Epithelial cell of prostate (primary cell): ENCODE measurements around the gene TRIM66.

Experiments used
- DNase-seq: peaks from one replicate; pipeline ENCODE4 v3.0.0-alpha.2; 2011; ENCODE audit warnings: low read depth, low spot score
- H3K27ac ChIP-seq: fragments of 450-650 bp; 2 replicates; pipeline ENCODE4 v1.5.1; 2017; ENCODE audit warnings: mild to moderate bottlenecking

Gene TRIM66

GRCh38 chr11:8714622-8715225 lies 32.3 kb upstream of the TRIM66 start:
- DNase-seq, result no peak
- no peak overlapping the region for H3K27ac ChIP-seq

DNA sequence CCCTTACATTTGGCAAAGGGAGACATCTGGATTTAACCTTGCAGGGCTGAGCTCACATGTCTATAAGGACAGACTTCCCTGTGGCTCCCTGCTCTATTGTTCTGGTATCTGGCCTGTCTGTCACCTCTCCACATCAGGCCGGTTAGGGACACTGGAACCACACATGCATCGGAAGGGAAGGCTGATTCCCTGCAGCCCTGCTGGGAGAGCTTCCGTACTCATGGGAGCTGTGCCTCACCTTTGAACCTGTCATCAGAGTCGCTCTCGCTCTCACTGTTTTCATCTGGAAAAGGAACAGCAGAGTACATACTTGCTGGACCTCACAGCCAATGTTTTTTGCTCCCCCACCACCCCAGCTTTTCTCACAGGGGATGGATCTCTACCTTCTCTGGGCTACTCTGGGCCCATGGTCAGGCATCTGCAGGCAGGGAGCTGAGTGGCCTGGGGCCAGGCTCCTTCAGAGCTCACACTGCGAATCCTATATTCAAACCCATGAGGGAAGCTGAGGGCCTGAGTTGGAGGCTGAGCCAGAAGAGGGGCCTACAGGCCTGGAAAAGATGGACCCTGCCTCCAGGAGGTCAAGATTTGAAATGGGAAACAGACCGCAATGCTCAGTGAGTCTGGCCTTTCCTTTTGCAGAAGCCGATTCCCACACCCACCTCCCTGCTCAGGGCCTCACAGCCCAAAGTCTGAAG lies 31.4 kb upstream of the TRIM66 start:
- no peak overlapping the region for H3K27ac ChIP-seq
- DNase-seq, result no peak

DNA sequence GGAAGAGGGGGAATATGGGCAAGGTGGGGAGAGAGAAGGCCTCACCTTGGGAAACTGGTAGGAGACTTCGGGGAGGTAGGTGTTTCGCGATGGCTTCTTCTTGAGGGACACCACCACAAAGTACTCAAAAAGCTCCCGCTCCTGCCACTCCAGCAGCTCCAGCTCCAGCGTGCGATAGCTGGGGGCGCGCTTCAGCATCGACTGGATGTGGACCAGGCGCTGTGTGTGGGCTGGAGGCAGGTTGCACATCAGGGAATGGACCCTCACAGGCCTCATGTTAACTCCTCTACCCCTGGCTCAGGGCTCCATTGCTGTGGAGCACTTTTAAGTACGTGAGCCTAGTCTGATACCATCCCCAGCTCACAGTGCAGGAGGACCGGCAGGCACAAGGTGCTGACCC lies 30.0 kb upstream of the TRIM66 start:
- no peak for DNase-seq
- no peak overlapping the region for H3K27ac ChIP-seq

GRCh38 chr11:8711895-8712442 lies 29.5 kb upstream of the TRIM66 start:
- H3K27ac ChIP-seq, result no peak overlapping the region

GRCh38 chr11:8709777-8710176 lies 27.3 kb upstream of the TRIM66 start:
- H3K27ac ChIP-seq, result no peak overlapping the region
- DNase-seq, result no peak

More at GRCh38 chr11:8711895-8712442, 29.5 kb upstream of the TRIM66 start:
- DNase-seq, result no peak

DNA sequence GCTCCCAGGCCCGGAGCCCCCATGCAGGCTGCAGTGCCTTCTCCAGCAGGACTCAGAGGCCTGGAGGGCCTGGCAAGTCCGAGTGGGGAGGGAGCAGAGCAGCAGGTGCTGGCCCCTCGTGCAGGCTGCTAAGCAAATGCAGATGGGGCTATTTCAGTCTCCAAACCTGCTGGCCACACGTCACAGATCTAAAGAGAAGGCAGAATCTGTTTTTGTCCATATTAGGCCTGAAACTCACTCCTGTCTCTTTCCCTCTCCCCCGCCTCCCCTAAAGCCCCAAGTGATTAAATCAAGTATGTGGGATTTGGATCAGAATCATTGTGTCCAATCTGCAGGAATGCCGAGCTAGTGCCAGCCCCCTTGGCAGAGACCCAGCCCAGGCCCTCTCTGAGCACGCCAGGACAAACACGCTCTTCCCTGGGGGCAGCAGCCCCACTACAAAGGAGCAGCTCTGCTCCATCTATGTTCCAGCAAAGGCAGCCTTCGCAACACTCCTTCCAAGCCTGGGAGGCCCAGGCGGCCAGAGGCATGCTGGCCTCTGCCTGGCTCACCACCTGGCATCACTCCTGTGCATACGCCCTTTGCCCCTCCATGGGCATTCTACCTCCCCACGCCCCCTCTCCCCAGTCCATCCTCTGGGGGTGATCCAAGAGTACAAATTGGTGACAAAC lies 26.7 kb upstream of the TRIM66 start:
- H3K27ac ChIP-seq, result no peak overlapping the region
- no peak for DNase-seq

GRCh38 chr11:8707541-8708191 lies 25.2 kb upstream of the TRIM66 start:
- no peak overlapping the region for H3K27ac ChIP-seq
- DNase-seq, result no peak

GRCh38 chr11:8706673-8707432 lies 24.4 kb upstream of the TRIM66 start:
- H3K27ac ChIP-seq, result no peak overlapping the region
- DNase-seq, result no peak

- no peak for DNase-seq
Measured at GRCh38 chr11:8705146-8705545, 22.7 kb upstream of the TRIM66 start.

DNA sequence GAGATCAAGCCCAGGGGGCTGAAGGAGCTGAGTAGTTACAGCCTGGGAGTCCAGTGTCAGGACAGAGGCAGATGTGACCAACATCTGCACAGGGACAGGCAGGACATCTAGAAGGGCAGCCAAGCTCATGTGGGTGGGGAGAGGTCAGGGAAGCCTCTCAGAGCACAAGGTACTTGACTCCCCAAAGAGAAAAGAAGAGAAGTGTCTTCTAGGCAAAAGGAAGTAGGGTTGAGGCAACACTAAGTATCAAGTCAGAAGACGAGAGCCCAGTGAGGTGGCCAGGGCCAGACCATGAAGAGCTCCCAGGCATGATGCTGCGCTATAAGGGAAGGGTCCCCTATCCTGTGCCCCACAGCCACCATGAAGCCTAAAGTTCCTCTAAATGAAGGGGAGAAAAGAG lies 21.7 kb upstream of the TRIM66 start:
- DNase-seq, result no peak
- no peak overlapping the region for H3K27ac ChIP-seq

More at GRCh38 chr11:8705146-8705545, 22.7 kb upstream of the TRIM66 start:
- no peak overlapping the region for H3K27ac ChIP-seq

DNA sequence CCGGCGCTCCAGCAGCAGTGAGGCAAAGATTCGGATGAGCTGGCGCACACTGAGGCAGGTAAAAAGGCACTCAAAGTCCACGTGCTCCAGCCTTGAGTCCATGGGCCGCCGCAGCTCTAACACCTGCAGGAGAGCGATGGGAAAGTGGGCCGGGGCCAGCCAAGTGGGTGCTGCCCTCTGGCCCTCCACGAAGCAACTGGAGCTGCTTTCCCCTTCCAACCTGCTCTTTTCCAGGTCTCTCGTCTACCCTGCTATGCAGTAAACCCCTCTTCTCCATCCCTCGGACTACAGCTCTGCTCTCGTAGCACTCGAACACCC lies 20.1 kb upstream of the TRIM66 start:
- DNase-seq, result no peak
- no peak overlapping the region for H3K27ac ChIP-seq

GRCh38 chr11:8701891-8702597 lies 19.6 kb upstream of the TRIM66 start:
- no peak for DNase-seq
- no peak overlapping the region for H3K27ac ChIP-seq

GRCh38 chr11:8699903-8700302 lies 17.4 kb upstream of the TRIM66 start:
- no peak for DNase-seq

DNA sequence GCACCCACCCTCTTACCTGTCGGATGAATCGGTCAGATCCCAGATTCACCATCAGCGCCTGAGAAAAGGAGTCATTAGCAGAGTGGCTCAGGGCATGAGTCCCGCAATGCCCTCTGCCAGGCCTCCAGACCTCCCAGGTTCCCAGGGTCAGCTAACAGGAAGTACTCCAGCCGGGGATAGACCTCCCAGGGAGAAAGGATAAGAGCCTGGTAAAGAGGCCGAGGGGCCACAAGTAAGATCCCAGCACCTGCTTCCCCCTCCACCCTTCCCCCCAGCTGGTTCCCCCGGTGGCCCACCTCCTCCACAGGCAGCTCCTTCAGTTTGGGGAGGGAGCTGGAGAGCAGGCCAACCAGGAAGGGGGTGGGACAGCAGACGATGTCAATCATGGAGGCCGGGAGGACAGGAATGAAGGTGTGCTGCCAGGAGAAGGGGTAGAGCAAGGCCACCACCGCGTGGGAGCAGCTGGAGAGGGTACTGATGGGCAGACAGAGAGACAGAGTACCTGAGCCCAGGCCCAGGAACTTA lies 16.5 kb upstream of the TRIM66 start:
- H3K27ac ChIP-seq, result no peak overlapping the region

More at GRCh38 chr11:8699903-8700302, 17.4 kb upstream of the TRIM66 start:
- H3K27ac ChIP-seq, result peak overlapping the region; percentile 47

GRCh38 chr11:8698379-8698851 lies 15.9 kb upstream of the TRIM66 start:
- DNase-seq, result no peak
- no peak overlapping the region for H3K27ac ChIP-seq

More for the DNA sequence above, 16.5 kb upstream of the TRIM66 start:
- no peak for DNase-seq

- H3K27ac ChIP-seq, result no peak overlapping the region
- no peak for DNase-seq
Measured at GRCh38 chr11:8697054-8697453, 14.6 kb upstream of the TRIM66 start.

DNA sequence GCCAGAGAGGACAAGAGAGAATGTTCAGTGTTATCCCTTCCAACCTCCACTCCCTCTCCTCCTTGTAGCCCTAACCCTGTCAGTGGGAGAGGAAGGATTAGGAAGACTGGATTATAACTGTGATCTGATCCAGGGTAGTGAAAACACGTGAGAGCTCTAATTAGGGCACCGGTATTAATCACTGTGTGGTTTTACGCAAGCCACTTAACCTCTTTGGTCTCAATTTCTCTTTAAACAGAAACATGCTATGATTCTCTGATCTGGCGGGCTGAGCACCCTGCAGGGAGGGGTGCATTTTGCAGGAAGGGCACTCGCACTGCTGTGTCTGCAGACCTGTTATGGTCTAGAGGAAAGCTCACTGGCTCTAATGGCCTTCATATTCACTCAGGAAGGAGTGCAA lies 11.7 kb upstream of the TRIM66 start:
- no peak overlapping the region for H3K27ac ChIP-seq
- DNase-seq, result no peak

DNA sequence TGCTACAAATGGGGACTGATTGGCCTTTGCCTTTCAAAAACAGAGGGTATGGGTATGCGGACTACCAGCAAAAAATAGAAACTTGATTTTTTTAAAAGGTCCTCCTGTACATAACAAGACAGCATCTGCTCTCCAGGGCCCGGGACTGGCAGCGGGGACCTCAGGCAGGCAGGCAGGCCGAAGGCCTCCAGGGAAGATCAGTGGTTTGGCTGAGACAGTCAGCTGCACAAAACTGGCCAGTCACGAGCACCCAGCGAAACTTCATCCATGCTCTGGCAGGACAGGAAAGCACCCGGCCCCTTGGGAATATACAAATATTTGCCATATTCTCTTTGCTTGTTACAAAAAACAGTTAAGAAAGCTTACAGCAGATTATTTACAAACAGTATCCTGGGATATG lies 11.1 kb upstream of the TRIM66 start:
- no peak overlapping the region for H3K27ac ChIP-seq
- no peak for DNase-seq

DNA sequence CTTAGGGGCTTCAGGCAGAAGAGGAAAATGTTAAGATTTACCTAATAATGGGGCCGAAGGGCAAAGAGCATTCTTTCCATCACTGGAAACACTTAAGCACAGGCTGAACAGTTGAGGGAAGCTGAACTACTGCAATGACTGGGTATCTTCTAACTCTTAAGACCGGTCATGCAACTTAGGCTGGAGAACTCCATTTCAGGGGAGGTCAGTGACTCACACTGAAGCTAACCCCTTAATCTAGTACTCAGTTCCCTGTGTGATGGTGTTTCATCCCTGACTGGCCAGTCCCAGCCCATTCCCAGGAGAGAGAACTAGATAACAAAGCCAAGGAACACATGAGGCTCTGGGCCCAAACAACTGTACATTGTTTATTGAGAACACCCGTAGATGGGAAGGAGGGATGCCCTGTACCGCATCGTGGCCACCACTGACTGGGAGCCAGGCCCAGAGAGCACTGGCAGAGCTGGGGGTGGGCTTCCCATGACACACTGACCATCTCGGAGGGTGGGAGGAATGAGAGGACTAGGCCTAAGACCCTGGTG lies 10.6 kb upstream of the TRIM66 start:
- peak overlapping the region; percentile 21 for H3K27ac ChIP-seq
- no peak for DNase-seq
